Brain microvascular endothelial cell (primary cell): ENCODE data around the gene GPHB5.

Source experiments
- DNase-seq: peaks from one replicate; pipeline ENCODE4 v3.0.0-alpha.2; 2020
- H3K27ac ChIP-seq: fragments of 250-450 bp; sonication (Bioruptor Pico); 2 replicates; pipeline ENCODE4 v1.5.1; 2020; ENCODE audit warnings: mild to moderate bottlenecking, moderate library complexity
- H3K27me3 ChIP-seq: fragments of 250-450 bp; sonication (Bioruptor Pico); replicated peaks from 2 replicates; pipeline ENCODE4 v1.5.1; 2020; ENCODE audit warnings: mild to moderate bottlenecking
- H3K36me3 ChIP-seq: fragments of 250-450 bp; sonication (Bioruptor Pico); replicated peaks from 2 replicates; pipeline ENCODE4 v1.5.1; 2020; ENCODE audit warnings: mild to moderate bottlenecking
- H3K4me3 ChIP-seq: 2 replicates; pipeline ENCODE4 v1.5.1; 2011; ENCODE audit warnings: low read depth, mild to moderate bottlenecking, control low read depth, low read length, moderate library complexity
- CTCF ChIP-seq: IDR thresholded peaks from 2 replicates; pipeline ENCODE4 v1.5.1; 2011; ENCODE audit warnings: low read depth, mild to moderate bottlenecking, moderate library complexity, low read length, control low read depth, inconsistent platforms; ENCODE audit errors: missing control alignments
- in situ Hi-C: cut with HindIII; loops from 2 replicates; pipeline ENCODE4 v1.10.0; 2017; ENCODE audit warnings: low sequenced_read_pairs, low pct_ligation_motif_present

The GPHB5 gene

GRCh38 chr14:63275611-63276010 is 43.1 kb downstream of the GPHB5 start:
- Histone ChIP-seq H3K4me3 (no peak overlapping the region), H3K27me3 (no peaks in the 10 kb centered on the region), H3K36me3 (no peaks in the 10 kb centered on the region), H3K27ac (no peak overlapping the region)
- in situ Hi-C loops, result no loop called here
- TF ChIP-seq CTCF, result no peak
- DNase-seq, result no peak

- in situ Hi-C loops, result no loop called here
- H3K27me3 ChIP-seq, result no peaks in the 10 kb centered on the region
- no peak overlapping the region for H3K4me3 ChIP-seq
- DNase-seq, result no peak
- H3K27ac ChIP-seq, result no peak overlapping the region
- H3K36me3 ChIP-seq, result no peaks in the 10 kb centered on the region
- TF ChIP-seq CTCF, result no peak
Measured at GRCh38 chr14:63273717-63274655, 44.7 kb downstream of the GPHB5 start.

- Histone ChIP-seq H3K27me3 (no peaks in the 10 kb centered on the region), H3K4me3 (no peak overlapping the region), H3K36me3 (no peaks in the 10 kb centered on the region), H3K27ac (no peak overlapping the region)
- no peak for DNase-seq
- in situ Hi-C loops, result no loop called here
- no peak for TF ChIP-seq CTCF
Measured at GRCh38 chr14:63273129-63273528, 45.6 kb downstream of the GPHB5 start.

GRCh38 chr14:63269561-63270225 is 49.0 kb downstream of the GPHB5 start:
- Histone ChIP-seq H3K27ac (no peak overlapping the region), H3K4me3 (no peak overlapping the region), H3K36me3 (no peaks in the 10 kb centered on the region), H3K27me3 (no peaks in the 10 kb centered on the region)
- no peak for DNase-seq
- in situ Hi-C loops, result no loop called here
- no peak for TF ChIP-seq CTCF

- in situ Hi-C loops, result no loop called here
- no peak for DNase-seq
- Histone ChIP-seq H3K27me3 (no peaks in the 10 kb centered on the region), H3K36me3 (no peaks in the 10 kb centered on the region), H3K27ac (no peak overlapping the region), H3K4me3 (no peak overlapping the region)
- no peak for TF ChIP-seq CTCF
Measured at GRCh38 chr14:63268771-63269170, 50.0 kb downstream of the GPHB5 start.
